Neural cell (in vitro differentiated cells): Measurements from ENCODE around the gene NUDT8.

ENCODE experiments used
- CTCF ChIP-seq: fragments of 450-650 bp; IDR thresholded peaks from 2 replicates; pipeline ENCODE4 v1.5.1; 2014; ENCODE audit warnings: antibody characterized with exemption, mild to moderate bottlenecking, moderate library complexity; ENCODE audit not compliant: poor library complexity, severe bottlenecking
- MXI1 ChIP-seq: fragments of 450-650 bp; conservative IDR thresholded peaks from 2 replicates; pipeline ENCODE4 v1.6.1; 2014; ENCODE audit warnings: antibody characterized with exemption, mild to moderate bottlenecking; ENCODE audit not compliant: poor library complexity, severe bottlenecking
- POLR2AphosphoS5 ChIP-seq: IDR thresholded peaks from 2 replicates; pipeline ENCODE4 v1.6.1; 2012

GRCh38 chr11:67606492-67607295 lies 23.0 kb downstream of the NUDT8 start, which contains the start of gene NDUFV1:
- TF ChIP-seq CTCF, result peak; percentile 82
- peak; percentile 94 for TF ChIP-seq MXI1
- peak; percentile 96 for TF ChIP-seq POLR2AphosphoS5
